Astrocyte of the hippocampus (primary cell): ENCODE data around the gene INPP5E.
"Not testable (repeated sequence)": the region's sequence is repeated elsewhere in the genome, so short reads cannot be mapped to it uniquely, and the experiment has no call there.

Source experiments
- DNase-seq: peaks from one replicate; pipeline ENCODE4 v3.0.0; 2011; ENCODE audit warnings: low read depth, low spot score

INPP5E gene

GRCh38 chr9:136429683-136430491 is 9.8 kb downstream of the INPP5E start:
- no peak for DNase-seq

DNA sequence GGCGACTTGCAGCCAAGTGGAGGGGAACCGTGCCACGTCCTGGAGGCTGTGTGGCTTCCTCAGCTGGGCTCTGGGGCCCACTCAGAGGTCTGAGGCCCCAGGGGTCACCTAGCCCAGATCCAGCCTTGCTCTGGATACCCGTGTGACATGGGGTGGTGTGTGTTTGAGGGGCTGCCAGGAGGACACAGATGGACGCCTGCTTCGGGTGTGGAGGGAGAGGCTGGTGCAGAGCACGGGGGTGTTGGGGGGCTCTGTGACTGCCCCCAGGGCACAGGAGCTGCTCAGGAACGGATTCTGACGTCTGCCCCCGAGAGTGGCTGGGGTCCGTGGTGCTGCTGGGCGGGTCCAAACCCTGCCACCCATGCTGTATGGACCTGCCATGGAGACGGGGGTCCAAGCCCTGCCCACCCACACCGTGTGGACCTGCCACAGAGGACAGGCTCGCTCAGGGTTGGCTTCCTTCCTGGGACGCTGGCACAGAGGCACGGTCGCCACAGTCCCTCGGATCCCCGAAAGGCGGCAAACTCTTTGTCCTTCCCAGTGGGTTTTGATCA is 10.5 kb downstream of the INPP5E start:
- no peak for DNase-seq

GRCh38 chr9:136426787-136427186 is 12.9 kb downstream of the INPP5E start:
- DNase-seq, result no peak

- DNase-seq, result not testable (repeated sequence)
Measured at GRCh38 chr9:136425367-136425766, 14.3 kb downstream of the INPP5E start.

GRCh38 chr9:136424750-136425362 is 14.8 kb downstream of the INPP5E start:
- DNase-seq, result no peak

DNA sequence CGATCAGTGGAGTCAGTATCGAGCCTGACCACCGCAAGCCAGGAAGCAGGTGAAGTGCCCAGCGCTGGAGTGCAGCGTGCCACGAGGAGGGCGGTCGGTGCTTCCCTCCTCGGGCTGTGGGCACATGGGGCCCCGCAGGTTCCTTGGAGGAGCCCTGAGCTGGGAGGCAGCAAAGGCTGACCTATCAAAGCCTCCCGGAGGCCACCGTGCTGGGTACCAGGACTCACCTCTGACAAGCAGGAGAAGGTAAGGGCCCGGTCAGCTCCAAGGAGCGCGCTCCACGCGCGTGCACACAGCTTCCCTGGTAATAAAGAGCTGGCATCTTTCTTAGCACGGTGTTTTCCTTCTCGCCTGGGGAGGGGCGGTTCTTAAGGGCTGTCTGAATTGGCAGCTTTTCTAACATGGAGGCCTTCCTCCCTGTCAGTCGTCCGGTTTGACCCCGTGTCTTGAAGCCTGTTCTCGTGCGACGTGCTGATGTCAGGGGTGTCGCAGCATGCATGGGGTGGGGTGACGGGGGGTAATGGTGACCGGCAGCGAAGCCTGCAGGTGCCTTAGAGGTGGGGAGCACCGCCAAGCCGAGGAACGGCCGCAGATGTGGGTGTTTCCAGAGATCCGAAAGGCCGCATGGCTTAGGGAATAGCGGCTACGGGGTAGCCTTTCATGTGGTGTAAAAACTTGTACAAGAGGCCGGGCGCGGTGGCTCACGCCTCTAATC is 16.1 kb downstream of the INPP5E start:
- no peak for DNase-seq

GRCh38 chr9:136422876-136423275 is 16.8 kb downstream of the INPP5E start:
- DNase-seq, result no peak

GRCh38 chr9:136421791-136422190 is 17.9 kb downstream of the INPP5E start:
- DNase-seq, result no peak

- DNase-seq, result no peak
Measured at GRCh38 chr9:136419092-136419420, 20.6 kb downstream of the INPP5E start.

GRCh38 chr9:136418182-136419091 is 21.2 kb downstream of the INPP5E start:
- DNase-seq, result no peak

- DNase-seq, result no peak
Measured at GRCh38 chr9:136416914-136417313, 22.7 kb downstream of the INPP5E start.

DNA sequence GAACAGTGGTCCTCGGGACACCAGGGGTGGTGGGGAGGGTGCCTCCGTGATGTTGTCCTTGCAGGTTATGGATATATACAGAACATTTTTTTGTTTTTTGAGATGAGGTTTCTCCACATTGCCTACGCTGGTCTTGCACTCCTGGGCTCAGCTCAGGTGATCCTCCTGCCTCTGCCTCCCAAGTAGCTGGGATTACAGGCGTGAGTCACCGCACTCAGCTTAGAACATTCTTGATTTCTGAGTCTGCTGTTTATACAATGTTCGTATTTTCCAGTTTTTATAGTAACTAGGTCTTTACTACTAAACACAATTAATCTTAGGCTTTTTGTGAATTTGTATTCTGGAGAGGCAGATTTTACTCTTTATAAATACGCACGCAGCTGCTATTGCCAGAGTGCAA is 23.2 kb downstream of the INPP5E start:
- DNase-seq, result no peak

- peak; percentile 56 for DNase-seq
Measured at GRCh38 chr9:136412962-136413361, 26.7 kb downstream of the INPP5E start.

- no peak for DNase-seq
Measured at GRCh38 chr9:136411378-136411777, 28.3 kb downstream of the INPP5E start.

DNA sequence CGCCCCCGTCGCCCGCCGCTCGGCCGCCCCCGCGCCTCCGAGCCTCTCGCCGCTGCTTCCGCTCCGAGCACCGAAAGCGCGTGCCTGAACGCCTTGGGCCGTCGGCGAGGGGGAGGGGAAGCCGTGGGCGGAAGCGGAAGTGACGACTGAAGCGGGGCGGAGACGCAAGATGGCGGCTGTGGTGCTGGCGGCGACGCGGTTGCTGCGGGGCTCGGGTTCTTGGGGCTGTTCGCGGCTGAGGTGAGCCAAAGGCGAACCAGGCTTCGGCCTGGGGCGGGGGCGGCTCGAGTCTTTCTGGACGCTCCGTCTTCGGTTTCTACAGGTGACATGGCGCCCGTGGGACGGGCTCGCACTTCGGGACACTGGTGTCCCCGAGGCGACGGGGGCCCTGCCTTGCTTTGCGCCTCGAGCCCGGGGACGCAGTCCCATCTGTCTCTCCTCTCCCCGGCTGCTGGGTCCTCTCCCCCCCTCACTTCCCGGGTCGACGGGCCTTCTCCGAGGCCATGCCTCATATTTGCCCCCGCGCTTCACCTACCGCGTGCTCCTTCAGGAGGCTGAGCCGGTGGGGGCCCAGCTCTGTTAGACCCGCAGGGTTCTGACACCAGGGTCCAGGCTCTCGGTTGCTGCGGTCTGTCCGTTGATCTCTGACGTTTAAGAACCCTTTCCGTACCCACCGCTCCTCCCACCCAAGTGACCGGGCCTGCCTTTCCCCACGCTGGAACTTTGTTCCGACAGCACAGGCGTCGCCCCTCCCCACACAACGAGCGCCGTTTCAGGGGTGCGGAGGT is 29.0 kb downstream of the INPP5E start, which contains the start of the genes ENTR1 and PMPCA:
Gene ENTR1, minus strand, starts transcription at position 115 of the 788 bp plus-strand sequence. CDS start 217 bp downstream, outside the sequence.
Gene PMPCA, plus strand, starts transcription at position 159 of the 788 bp plus-strand sequence. Its CDS starts 11 bp downstream, at position 170.
- DNase-seq, result peak; percentile 96

GRCh38 chr9:136409557-136410455 is 29.8 kb downstream of the INPP5E start:
- DNase-seq, result peak; percentile 62

DNA sequence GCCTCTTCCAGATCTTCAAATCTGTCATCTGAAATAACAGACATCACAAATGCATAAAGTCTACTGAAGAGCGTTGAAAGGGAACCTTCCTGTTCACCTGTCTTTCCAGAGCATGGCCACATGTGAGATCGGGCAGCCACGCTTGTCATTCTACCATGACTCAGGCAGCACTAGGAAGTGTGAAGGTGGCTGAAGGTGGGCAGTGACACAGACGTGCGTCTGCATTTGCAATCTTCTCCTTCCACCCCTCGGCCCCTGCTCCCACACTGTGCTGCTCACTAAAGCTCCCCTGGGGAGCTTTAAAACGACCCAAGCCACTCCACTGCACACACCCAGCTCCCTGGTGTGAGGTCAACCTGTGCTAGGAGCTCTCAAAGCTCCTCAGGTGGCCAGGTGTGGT is 31.7 kb downstream of the INPP5E start:
- DNase-seq, result no peak

DNA sequence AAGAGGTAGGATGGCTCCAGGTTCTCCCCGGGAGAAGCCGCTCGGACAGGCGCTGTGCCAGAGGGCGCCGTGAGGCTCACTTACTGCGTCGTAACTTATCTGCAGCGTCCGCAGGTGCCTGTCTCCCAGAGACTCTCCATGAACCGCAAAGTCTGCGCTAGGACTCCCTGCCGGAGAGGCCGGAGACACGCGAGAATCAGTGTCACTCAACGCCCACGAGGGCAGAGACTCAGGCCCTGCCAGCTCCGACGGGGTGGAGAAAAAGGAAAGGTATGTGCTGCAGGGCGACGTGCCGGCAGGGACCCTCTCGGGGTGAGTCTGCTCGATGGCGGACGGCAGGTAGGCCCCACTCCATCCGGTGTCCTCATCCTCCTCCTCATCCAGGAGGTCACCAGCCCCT is 32.6 kb downstream of the INPP5E start:
- DNase-seq, result not testable (repeated sequence)

DNA sequence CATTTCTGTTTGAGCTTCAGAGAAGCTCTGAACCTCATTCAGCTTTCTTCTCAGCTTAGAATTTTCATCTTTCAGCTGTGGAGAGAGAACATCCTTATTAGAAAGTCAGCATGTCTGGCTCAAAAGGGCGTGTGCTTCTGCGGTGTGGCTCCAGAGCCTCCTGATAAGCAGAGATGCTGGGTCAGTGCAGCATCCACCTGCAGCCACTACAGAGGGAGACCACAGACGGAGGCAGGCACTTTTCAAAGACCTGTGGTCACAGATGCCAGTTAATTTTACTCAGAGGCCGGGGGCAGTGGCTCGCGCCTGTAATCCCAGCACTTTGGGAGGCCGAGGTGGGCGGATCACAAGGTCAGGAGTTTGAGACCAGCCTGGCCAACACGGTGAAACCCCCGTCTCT is 33.7 kb downstream of the INPP5E start:
- not testable (repeated sequence) for DNase-seq
